HepG2 (cell line): ENCODE results near the gene ATP2C2. TPM values are rescaled to one million over a fixed set of nuclear protein-coding genes. Genes with fewer than 3 reads are reported as not detected.

Source experiments
- ARNT2 ChIP-seq: sonication (generic); formaldehyde crosslinking; IDR thresholded peaks from 2 replicates; pipeline ENCODE4 v1.8.0; 2022; ENCODE audit warnings: mild to moderate bottlenecking, low read depth, missing genetic modification reagents, moderate library complexity
- ATF7-NPFF ChIP-seq: sonication (generic); formaldehyde crosslinking; IDR thresholded peaks from 2 replicates; pipeline ENCODE4 v1.8.1; 2023; ENCODE audit warnings: mild to moderate bottlenecking, low read depth, missing genetic modification reagents, moderate library complexity
- CC2D1A ChIP-seq: sonication (generic); formaldehyde crosslinking; IDR thresholded peaks from 2 replicates; pipeline ENCODE4 v1.8.1; 2023; ENCODE audit warnings: mild to moderate bottlenecking, missing genetic modification reagents
- ETV6 ChIP-seq: sonication (generic); formaldehyde crosslinking; conservative IDR thresholded peaks from 2 replicates; pipeline ENCODE4 v1.4.0; 2020; ENCODE audit warnings: missing genetic modification reagents
- HOXA5 ChIP-seq: sonication (generic); formaldehyde crosslinking; IDR thresholded peaks from 2 replicates; pipeline ENCODE4 v1.4.0; 2020; ENCODE audit warnings: missing genetic modification reagents
- HOXA9 ChIP-seq: sonication (generic); formaldehyde crosslinking; IDR thresholded peaks from 2 replicates; pipeline ENCODE4 v1.8.1; 2022; ENCODE audit warnings: missing genetic modification reagents, mild to moderate bottlenecking, moderate library complexity, borderline replicate concordance
- MAFG ChIP-seq: sonication (generic); formaldehyde crosslinking; IDR thresholded peaks from 2 replicates; pipeline ENCODE4 v1.5.1; 2020; ENCODE audit warnings: mild to moderate bottlenecking, missing genetic modification reagents
- MAFK ChIP-seq, 2 experiments: IDR thresholded peaks in 1 of 2; conservative IDR thresholded peaks in 1 of 2; 2 replicates each; pipeline ENCODE4 v1.6.1; 2011; ENCODE audit warnings: improper control_type of control experiment in 2 of 2, low read length in 2 of 2
- MAZ ChIP-seq, 2 experiments: sonication (generic) in 1 of 2; formaldehyde crosslinking in 1 of 2; IDR thresholded peaks; 2 replicates each; pipeline versions ENCODE4 v1.5.0 to v1.6.1; 2012 to 2020; ENCODE audit warnings: low read depth in 2 of 2, mild to moderate bottlenecking in 2 of 2, borderline replicate concordance in 1 of 2, improper control_type of control experiment in 1 of 2, low read length in 1 of 2, missing genetic modification reagents in 1 of 2, moderate library complexity in 1 of 2
- MXD4 ChIP-seq: IDR thresholded peaks from 2 replicates; pipeline ENCODE4 v1.6.1; 2016; ENCODE audit warnings: mild to moderate bottlenecking, missing biosample characterization, missing genetic modification reagents
- PHF5A ChIP-seq: IDR thresholded peaks from one replicate; pipeline ENCODE4 v1.6.1; 2018; ENCODE audit warnings: low read depth, missing genetic modification reagents; ENCODE audit not compliant: unreplicated experiment
- RFX5 ChIP-seq: IDR thresholded peaks from 2 replicates; pipeline ENCODE4 v1.6.1; 2011; ENCODE audit warnings: low read depth, low read length, improper control_type of control experiment
- RNF2 ChIP-seq: fragments of 450-650 bp; conservative IDR thresholded peaks from 2 replicates; pipeline ENCODE4 v1.6.1; 2016; ENCODE audit warnings: low read depth
- RXRA ChIP-seq: sonication (generic); formaldehyde crosslinking; IDR thresholded peaks from 2 replicates; pipeline ENCODE4 v1.5.1; 2020; ENCODE audit warnings: missing genetic modification reagents
- STAG1 ChIP-seq: sonication (generic); formaldehyde crosslinking; IDR thresholded peaks from 2 replicates; pipeline ENCODE4 v1.4.0; 2020; ENCODE audit warnings: missing genetic modification reagents
- ZFP37 ChIP-seq: sonication (generic); formaldehyde crosslinking; IDR thresholded peaks from 2 replicates; pipeline ENCODE4 v1.4.0; 2020; ENCODE audit warnings: missing genetic modification reagents, borderline replicate concordance
- ZNF451 ChIP-seq: sonication (generic); formaldehyde crosslinking; IDR thresholded peaks from 2 replicates; pipeline ENCODE4 v1.5.0; 2020; ENCODE audit warnings: mild to moderate bottlenecking, missing genetic modification reagents
- ZNF543 ChIP-seq: sonication (generic); formaldehyde crosslinking; IDR thresholded peaks from 2 replicates; pipeline ENCODE4 v1.4.0; 2020; ENCODE audit warnings: mild to moderate bottlenecking, missing genetic modification reagents
- ZNF552 ChIP-seq: sonication (generic); formaldehyde crosslinking; IDR thresholded peaks from 2 replicates; pipeline ENCODE4 v1.9.0; 2022; ENCODE audit warnings: missing genetic modification reagents, mild to moderate bottlenecking, borderline replicate concordance
- ZNF564 ChIP-seq: sonication (generic); formaldehyde crosslinking; IDR thresholded peaks from 2 replicates; pipeline ENCODE4 v1.8.1; 2023; ENCODE audit warnings: mild to moderate bottlenecking, missing genetic modification reagents
- ZNF577 ChIP-seq: sonication (generic); formaldehyde crosslinking; IDR thresholded peaks from 2 replicates; pipeline ENCODE4 v1.4.0; 2020; ENCODE audit warnings: mild to moderate bottlenecking, low read depth, missing genetic modification reagents, borderline replicate concordance
- ZNF83 ChIP-seq: sonication (generic); formaldehyde crosslinking; IDR thresholded peaks from 2 replicates; pipeline ENCODE4 v1.4.0; 2020; ENCODE audit warnings: missing genetic modification reagents, mild to moderate bottlenecking, borderline replicate concordance
- polyA plus RNA-seq, 8 experiments: library from polyadenylated mRNA; depleted of rRNA in 3 of 8; stranded (reverse) in 7 of 8; unstranded in 1 of 8; fragments of >200 nt; fragmentation: Illumina TruSeq in 4 of 8; extraction: Trizol in 4 of 8; gene quantifications; 2 replicates each; pipeline versions ENCODE4 v1.2.1 to v1.2.3, GENCODE V29; 2011 to 2016; ENCODE audit warnings: low read depth in 4 of 8, missing spikeins in 1 of 8, mixed read lengths in 1 of 8; ENCODE audit not compliant: insufficient read depth in 1 of 8
- total RNA-seq, 5 experiments: library from RNA; depleted of rRNA; stranded (reverse); fragments of >200 nt; fragmentation: Illumina TruSeq; extraction: Trizol; gene quantifications; 2 replicates each; pipeline ENCODE4 v1.2.3, GENCODE V29; 2016; ENCODE audit warnings: low read depth in 1 of 5
- TF ChIP-seq, protein P1 (sequence below): sonication (generic); formaldehyde crosslinking; conservative IDR thresholded peaks from 2 replicates; pipeline ENCODE4 v1.8.0; 2022; ENCODE audit warnings: mild to moderate bottlenecking, moderate library complexity, missing genetic modification reagents
- TF ChIP-seq, protein P2 (sequence below): sonication (generic); formaldehyde crosslinking; IDR thresholded peaks from 2 replicates; pipeline ENCODE4 v1.5.0; 2020; ENCODE audit warnings: missing genetic modification reagents
- TF ChIP-seq, protein P3 (sequence below): sonication (generic); formaldehyde crosslinking; IDR thresholded peaks from 2 replicates; pipeline ENCODE4 v1.4.0; 2020; ENCODE audit warnings: missing genetic modification reagents
- TF ChIP-seq, protein P4 (sequence below): sonication (generic); formaldehyde crosslinking; IDR thresholded peaks from 2 replicates; pipeline ENCODE4 v1.5.0; 2020; ENCODE audit warnings: missing genetic modification reagents, mild to moderate bottlenecking, borderline replicate concordance

ATP2C2 gene
- total and polyA plus RNA-seq, 2 of the 13 experiments (the other 11 are each of a cell fraction or from before 2014, with no cell fraction given) = 0.07 TPM; not detected in 1

DNA sequence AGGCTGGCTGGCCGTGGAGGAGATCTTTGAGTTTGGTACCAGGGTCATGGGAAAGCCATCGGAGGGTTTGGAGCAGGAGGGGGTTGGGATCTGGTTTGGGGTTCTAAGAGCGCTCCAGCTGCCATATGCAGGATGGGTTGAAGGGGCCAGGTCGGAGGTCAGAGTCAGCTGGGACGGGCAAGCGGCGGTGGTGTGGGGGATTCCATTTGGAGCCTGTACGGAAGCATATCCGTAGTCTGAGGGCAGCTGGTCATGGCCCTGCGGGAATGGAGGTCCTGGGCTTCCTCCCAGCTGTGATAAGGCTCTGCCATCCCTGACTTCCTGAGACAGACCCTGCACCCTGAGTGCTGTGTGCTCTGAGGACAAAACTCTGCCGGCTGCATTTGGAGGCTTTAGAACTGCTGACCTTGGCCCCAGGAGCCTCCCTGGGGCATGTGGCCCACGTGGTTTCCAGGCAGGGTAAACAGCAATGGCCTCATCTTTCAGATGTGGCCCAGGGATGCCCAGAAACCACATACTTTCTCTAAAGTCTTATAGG is 46.5 kb downstream of the ATP2C2 start (continued):
- TF ChIP-seq, protein P1, sequence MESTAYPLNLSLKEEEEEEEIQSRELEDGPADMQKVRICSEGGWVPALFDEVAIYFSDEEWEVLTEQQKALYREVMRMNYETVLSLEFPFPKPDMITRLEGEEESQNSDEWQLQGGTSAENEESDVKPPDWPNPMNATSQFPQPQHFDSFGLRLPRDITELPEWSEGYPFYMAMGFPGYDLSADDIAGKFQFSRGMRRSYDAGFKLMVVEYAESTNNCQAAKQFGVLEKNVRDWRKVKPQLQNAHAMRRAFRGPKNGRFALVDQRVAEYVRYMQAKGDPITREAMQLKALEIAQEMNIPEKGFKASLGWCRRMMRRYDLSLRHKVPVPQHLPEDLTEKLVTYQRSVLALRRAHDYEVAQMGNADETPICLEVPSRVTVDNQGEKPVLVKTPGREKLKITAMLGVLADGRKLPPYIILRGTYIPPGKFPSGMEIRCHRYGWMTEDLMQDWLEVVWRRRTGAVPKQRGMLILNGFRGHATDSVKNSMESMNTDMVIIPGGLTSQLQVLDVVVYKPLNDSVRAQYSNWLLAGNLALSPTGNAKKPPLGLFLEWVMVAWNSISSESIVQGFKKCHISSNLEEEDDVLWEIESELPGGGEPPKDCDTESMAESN (CRISPR knock-in tag) = peak; percentile 80; the same call in 1 of the 2 replicates
- TF ChIP-seq ZNF83 (CRISPR knock-in tag) = no peak
- TF ChIP-seq, protein P2, sequence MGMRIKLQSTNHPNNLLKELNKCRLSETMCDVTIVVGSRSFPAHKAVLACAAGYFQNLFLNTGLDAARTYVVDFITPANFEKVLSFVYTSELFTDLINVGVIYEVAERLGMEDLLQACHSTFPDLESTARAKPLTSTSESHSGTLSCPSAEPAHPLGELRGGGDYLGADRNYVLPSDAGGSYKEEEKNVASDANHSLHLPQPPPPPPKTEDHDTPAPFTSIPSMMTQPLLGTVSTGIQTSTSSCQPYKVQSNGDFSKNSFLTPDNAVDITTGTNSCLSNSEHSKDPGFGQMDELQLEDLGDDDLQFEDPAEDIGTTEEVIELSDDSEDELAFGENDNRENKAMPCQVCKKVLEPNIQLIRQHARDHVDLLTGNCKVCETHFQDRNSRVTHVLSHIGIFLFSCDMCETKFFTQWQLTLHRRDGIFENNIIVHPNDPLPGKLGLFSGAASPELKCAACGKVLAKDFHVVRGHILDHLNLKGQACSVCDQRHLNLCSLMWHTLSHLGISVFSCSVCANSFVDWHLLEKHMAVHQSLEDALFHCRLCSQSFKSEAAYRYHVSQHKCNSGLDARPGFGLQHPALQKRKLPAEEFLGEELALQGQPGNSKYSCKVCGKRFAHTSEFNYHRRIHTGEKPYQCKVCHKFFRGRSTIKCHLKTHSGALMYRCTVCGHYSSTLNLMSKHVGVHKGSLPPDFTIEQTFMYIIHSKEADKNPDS (CRISPR knock-in tag) = no peak
- TF ChIP-seq MAFK (conservative IDR thresholded peaks at IDR 0.05 in 1 of 2, IDR thresholded peaks at IDR 0.05 in 1 of 2; ENCODE audit: low read length in 2 of 2) = peak; percentile 45 to 47; a peak in 3 of 4 replicates
- TF ChIP-seq ZNF451 (CRISPR knock-in tag) = no peak
- TF ChIP-seq, protein P3, sequence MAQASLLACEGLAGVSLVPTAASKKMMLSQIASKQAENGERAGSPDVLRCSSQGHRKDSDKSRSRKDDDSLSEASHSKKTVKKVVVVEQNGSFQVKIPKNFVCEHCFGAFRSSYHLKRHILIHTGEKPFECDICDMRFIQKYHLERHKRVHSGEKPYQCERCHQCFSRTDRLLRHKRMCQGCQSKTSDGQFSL (CRISPR knock-in tag) = no peak
- no peak for TF ChIP-seq ETV6 (CRISPR knock-in tag)
- no peak for TF ChIP-seq RNF2
- TF ChIP-seq MAZ (IDR thresholded peaks at IDR 0.05; ENCODE audit: borderline replicate concordance, low read depth, low read length) = no peak
- 0 out of 2 replicates have a peak, but pooled peaks have one; percentile 34 for TF ChIP-seq MAZ (CRISPR knock-in tag; IDR thresholded peaks at IDR 0.05; ENCODE audit: low read depth)
- TF ChIP-seq ATF7-NPFF = peak; percentile 43; the same call in 1 of the 2 replicates
- TF ChIP-seq PHF5A (CRISPR knock-in tag) = peak; percentile 77
- 0 out of 2 replicates have a peak, but pooled peaks have one; percentile 65 for TF ChIP-seq ZFP37 (CRISPR knock-in tag)
- TF ChIP-seq MAFG = no peak; the same call in 1 of the 2 replicates
- TF ChIP-seq ZNF577 = no peak
- TF ChIP-seq ZNF564 (CRISPR knock-in tag) = peak; percentile 42; the same call in 1 of the 2 replicates
- 0 out of 2 replicates have a peak, but pooled peaks have one; percentile 68 for TF ChIP-seq ARNT2 (CRISPR knock-in tag)
- TF ChIP-seq MXD4 (CRISPR knock-in tag) = peak; percentile 87
- peak; percentile 87; the same call in 1 of the 2 replicates for TF ChIP-seq HOXA5 (CRISPR knock-in tag)
- 0 out of 2 replicates have a peak, but pooled peaks have one; percentile 85 for TF ChIP-seq CC2D1A (CRISPR knock-in tag)
- TF ChIP-seq ZNF543 (CRISPR knock-in tag) = 0 out of 2 replicates have a peak, but pooled peaks have one; percentile 74
- TF ChIP-seq HOXA9 (CRISPR knock-in tag) = no peak
- no peak for TF ChIP-seq RFX5
- TF ChIP-seq, protein P4, sequence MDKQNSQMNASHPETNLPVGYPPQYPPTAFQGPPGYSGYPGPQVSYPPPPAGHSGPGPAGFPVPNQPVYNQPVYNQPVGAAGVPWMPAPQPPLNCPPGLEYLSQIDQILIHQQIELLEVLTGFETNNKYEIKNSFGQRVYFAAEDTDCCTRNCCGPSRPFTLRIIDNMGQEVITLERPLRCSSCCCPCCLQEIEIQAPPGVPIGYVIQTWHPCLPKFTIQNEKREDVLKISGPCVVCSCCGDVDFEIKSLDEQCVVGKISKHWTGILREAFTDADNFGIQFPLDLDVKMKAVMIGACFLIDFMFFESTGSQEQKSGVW (CRISPR knock-in tag) = no peak
- peak; percentile 99 for TF ChIP-seq RXRA (CRISPR knock-in tag)
- no peak for TF ChIP-seq STAG1 (CRISPR knock-in tag)
- TF ChIP-seq ZNF552 = no peak
